ENCODE data around the gene FGF6.

DNA sequence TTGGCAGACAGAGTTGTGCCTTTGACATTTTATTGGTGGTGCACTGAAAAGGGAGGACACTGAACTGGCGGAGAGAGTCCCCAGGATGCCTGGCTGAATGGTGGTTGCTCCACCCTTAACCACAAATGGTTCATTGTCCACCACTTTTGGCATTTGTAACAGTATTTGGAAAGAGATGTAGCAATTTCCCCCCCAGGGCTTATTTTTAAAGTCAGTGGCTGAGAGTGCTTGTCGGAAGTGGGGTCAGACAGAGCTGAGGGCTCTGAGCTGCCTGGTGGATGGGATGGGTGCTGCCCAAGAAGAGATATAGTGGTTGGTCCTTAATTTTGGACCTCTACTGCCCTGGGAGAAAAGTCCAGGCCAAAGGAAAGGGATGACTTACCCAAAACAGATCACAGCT lies 31.5 kb upstream of the FGF6 start:
- TF ChIP-seq, protein P1, sequence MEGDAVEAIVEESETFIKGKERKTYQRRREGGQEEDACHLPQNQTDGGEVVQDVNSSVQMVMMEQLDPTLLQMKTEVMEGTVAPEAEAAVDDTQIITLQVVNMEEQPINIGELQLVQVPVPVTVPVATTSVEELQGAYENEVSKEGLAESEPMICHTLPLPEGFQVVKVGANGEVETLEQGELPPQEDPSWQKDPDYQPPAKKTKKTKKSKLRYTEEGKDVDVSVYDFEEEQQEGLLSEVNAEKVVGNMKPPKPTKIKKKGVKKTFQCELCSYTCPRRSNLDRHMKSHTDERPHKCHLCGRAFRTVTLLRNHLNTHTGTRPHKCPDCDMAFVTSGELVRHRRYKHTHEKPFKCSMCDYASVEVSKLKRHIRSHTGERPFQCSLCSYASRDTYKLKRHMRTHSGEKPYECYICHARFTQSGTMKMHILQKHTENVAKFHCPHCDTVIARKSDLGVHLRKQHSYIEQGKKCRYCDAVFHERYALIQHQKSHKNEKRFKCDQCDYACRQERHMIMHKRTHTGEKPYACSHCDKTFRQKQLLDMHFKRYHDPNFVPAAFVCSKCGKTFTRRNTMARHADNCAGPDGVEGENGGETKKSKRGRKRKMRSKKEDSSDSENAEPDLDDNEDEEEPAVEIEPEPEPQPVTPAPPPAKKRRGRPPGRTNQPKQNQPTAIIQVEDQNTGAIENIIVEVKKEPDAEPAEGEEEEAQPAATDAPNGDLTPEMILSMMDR (conservative IDR thresholded peaks at IDR 0.05) = no peak
- TF ChIP-seq EZH2 (IDR thresholded peaks at IDR 0.05; ENCODE audit: low read depth) = no peak
